T-helper 1 cell treated with Interleukin-12 subunit alpha and Interleukin-12 subunit beta and Interleukin-4 antibody, amounts not matched to agents 30 μg/mL and 1 μg/mL, for 36 hours (primary cell): ENCODE data around the gene KCNAB1.
"Not testable (repeated sequence)": the region's sequence is repeated elsewhere in the genome, so short reads cannot be mapped to it uniquely, and the experiment has no call there.

Experiments
- H3K27ac Mint-ChIP-seq: one replicate; pipeline ENCODE4 v1.8.0; 2021; ENCODE audit warnings: mild to moderate bottlenecking, mixed read lengths
- H3K27me3 Mint-ChIP-seq: one replicate; pipeline ENCODE4 v1.8.0; 2021; ENCODE audit warnings: low read depth, mixed read lengths
- H3K36me3 Mint-ChIP-seq: one replicate; pipeline ENCODE4 v1.8.0; 2021; ENCODE audit warnings: low read depth, mixed read lengths
- H3K4me1 Mint-ChIP-seq: one replicate; pipeline ENCODE4 v1.8.0; 2021; ENCODE audit warnings: low read depth, mixed read lengths
- H3K4me3 Mint-ChIP-seq: one replicate; pipeline ENCODE4 v1.8.0; 2021; ENCODE audit warnings: mild to moderate bottlenecking, moderate library complexity, mixed read lengths
- H3K9me3 Mint-ChIP-seq: one replicate; pipeline ENCODE4 v1.8.0; 2021; ENCODE audit warnings: mixed read lengths

KCNAB1 gene

GRCh38 chr3:156273111-156273694, 152.8 kb downstream of the KCNAB1 start:
- Mint-ChIP-seq H3K27ac (no peak overlapping the region), H3K36me3 (no peaks in the 10 kb centered on the region), H3K4me3 (no peak overlapping the region), H3K9me3 (no peaks in the 10 kb centered on the region), H3K4me1 (no peaks in the 10 kb centered on the region), H3K27me3 (peaks cover 1% of the 10 kb centered on the region)

- Mint-ChIP-seq H3K4me3 (no peak overlapping the region), H3K27me3 (peaks cover 4% of the 10 kb centered on the region), H3K9me3 (no peaks in the 10 kb centered on the region), H3K4me1 (no peaks in the 10 kb centered on the region), H3K36me3 (no peaks in the 10 kb centered on the region), H3K27ac (no peak overlapping the region)
These were observed 154.4 kb downstream of the KCNAB1 start for GRCh38 chr3:156274791-156275190.

- not testable (repeated sequence) for H3K9me3 Mint-ChIP-seq, H3K36me3 Mint-ChIP-seq, H3K27ac Mint-ChIP-seq, H3K4me3 Mint-ChIP-seq, H3K4me1 Mint-ChIP-seq
- peaks cover 17% of the 10 kb centered on the region for H3K27me3 Mint-ChIP-seq
These were observed 164.3 kb downstream of the KCNAB1 start for GRCh38 chr3:156284637-156285036.

GRCh38 chr3:156285626-156286025, 165.2 kb downstream of the KCNAB1 start:
- H3K27me3 Mint-ChIP-seq = peaks cover 27% of the 10 kb centered on the region
- H3K27ac Mint-ChIP-seq = no peak overlapping the region
- no peaks in the 10 kb centered on the region for H3K36me3 Mint-ChIP-seq
- no peaks in the 10 kb centered on the region for H3K9me3 Mint-ChIP-seq
- H3K4me1 Mint-ChIP-seq = no peaks in the 10 kb centered on the region
- no peak overlapping the region for H3K4me3 Mint-ChIP-seq

- H3K27ac Mint-ChIP-seq = no peak overlapping the region
- H3K36me3 Mint-ChIP-seq = no peaks in the 10 kb centered on the region
- peaks cover 72% of the 10 kb centered on the region for H3K27me3 Mint-ChIP-seq
- H3K9me3 Mint-ChIP-seq = no peaks in the 10 kb centered on the region
- H3K4me1 Mint-ChIP-seq = no peaks in the 10 kb centered on the region
- no peak overlapping the region for H3K4me3 Mint-ChIP-seq
These were observed 170.5 kb downstream of the KCNAB1 start for GRCh38 chr3:156290924-156291271.

- Mint-ChIP-seq H3K9me3 (no peaks in the 10 kb centered on the region), H3K27ac (no peak overlapping the region), H3K36me3 (no peaks in the 10 kb centered on the region), H3K27me3 (peaks cover 73% of the 10 kb centered on the region), H3K4me3 (no peak overlapping the region), H3K4me1 (no peaks in the 10 kb centered on the region)
These were observed 171.1 kb downstream of the KCNAB1 start for GRCh38 chr3:156291272-156292123.

- Mint-ChIP-seq H3K4me1 (no peaks in the 10 kb centered on the region), H3K4me3 (no peak overlapping the region), H3K27me3 (peaks cover 67% of the 10 kb centered on the region), H3K36me3 (no peaks in the 10 kb centered on the region), H3K9me3 (no peaks in the 10 kb centered on the region), H3K27ac (no peak overlapping the region)
These were observed 173.2 kb downstream of the KCNAB1 start for GRCh38 chr3:156293566-156293965.

GRCh38 chr3:156297582-156297981, 177.2 kb downstream of the KCNAB1 start:
- peaks cover 28% of the 10 kb centered on the region for H3K27me3 Mint-ChIP-seq
- H3K27ac Mint-ChIP-seq = no peak overlapping the region
- H3K36me3 Mint-ChIP-seq = no peaks in the 10 kb centered on the region
- no peaks in the 10 kb centered on the region for H3K4me1 Mint-ChIP-seq
- H3K4me3 Mint-ChIP-seq = no peak overlapping the region
- H3K9me3 Mint-ChIP-seq = no peaks in the 10 kb centered on the region

GRCh38 chr3:156298014-156298413, 177.6 kb downstream of the KCNAB1 start:
- H3K4me3 Mint-ChIP-seq = no peak overlapping the region
- no peak overlapping the region for H3K27ac Mint-ChIP-seq

GRCh38 chr3:156298938-156299337, 178.6 kb downstream of the KCNAB1 start:
- Mint-ChIP-seq H3K4me3 (no peak overlapping the region), H3K9me3 (no peaks in the 10 kb centered on the region), H3K36me3 (no peaks in the 10 kb centered on the region), H3K27me3 (peaks cover 14% of the 10 kb centered on the region), H3K27ac (no peak overlapping the region), H3K4me1 (no peaks in the 10 kb centered on the region)

More at GRCh38 chr3:156298014-156298413, 177.6 kb downstream of the KCNAB1 start:
- H3K36me3 Mint-ChIP-seq = no peaks in the 10 kb centered on the region
- no peaks in the 10 kb centered on the region for H3K9me3 Mint-ChIP-seq
- H3K27me3 Mint-ChIP-seq = peaks cover 23% of the 10 kb centered on the region
- H3K4me1 Mint-ChIP-seq = no peaks in the 10 kb centered on the region

- H3K4me1 Mint-ChIP-seq = no peaks in the 10 kb centered on the region
- no peak overlapping the region for H3K4me3 Mint-ChIP-seq
- peaks cover 10% of the 10 kb centered on the region for H3K27me3 Mint-ChIP-seq
- H3K27ac Mint-ChIP-seq = no peak overlapping the region
- H3K36me3 Mint-ChIP-seq = no peaks in the 10 kb centered on the region
- no peaks in the 10 kb centered on the region for H3K9me3 Mint-ChIP-seq
These were observed 179.2 kb downstream of the KCNAB1 start for GRCh38 chr3:156299569-156299968.

GRCh38 chr3:156300371-156300770, 180.0 kb downstream of the KCNAB1 start:
- H3K27me3 Mint-ChIP-seq = peaks cover 5% of the 10 kb centered on the region
- no peaks in the 10 kb centered on the region for H3K4me1 Mint-ChIP-seq
- no peaks in the 10 kb centered on the region for H3K36me3 Mint-ChIP-seq
- H3K4me3 Mint-ChIP-seq = no peak overlapping the region
- no peak overlapping the region for H3K27ac Mint-ChIP-seq
- H3K9me3 Mint-ChIP-seq = no peaks in the 10 kb centered on the region

- Mint-ChIP-seq H3K36me3 (no peaks in the 10 kb centered on the region), H3K27me3 (peaks cover 4% of the 10 kb centered on the region), H3K9me3 (no peaks in the 10 kb centered on the region), H3K4me1 (no peaks in the 10 kb centered on the region), H3K4me3 (no peak overlapping the region), H3K27ac (no peak overlapping the region)
These were observed 180.8 kb downstream of the KCNAB1 start for GRCh38 chr3:156300929-156301840.

- H3K27me3 Mint-ChIP-seq = peaks cover 9% of the 10 kb centered on the region
- H3K9me3 Mint-ChIP-seq = no peaks in the 10 kb centered on the region
- no peaks in the 10 kb centered on the region for H3K36me3 Mint-ChIP-seq
- H3K4me3 Mint-ChIP-seq = no peak overlapping the region
- no peak overlapping the region for H3K27ac Mint-ChIP-seq
- H3K4me1 Mint-ChIP-seq = no peaks in the 10 kb centered on the region
These were observed 182.8 kb downstream of the KCNAB1 start for GRCh38 chr3:156303001-156303707.
